SKM-1 (cell line): ENCODE data around the gene OAS1.

Experiments used
- DNase-seq: peaks from one replicate; lab custom pipeline; 2025; ENCODE audit not compliant: unreplicated experiment; lab: John Stamatoyannopoulos, UW

OAS1 gene

GRCh38 chr12:112964067-112964670 lies 57.4 kb downstream of the OAS1 start:
- no peak for DNase-seq

DNA sequence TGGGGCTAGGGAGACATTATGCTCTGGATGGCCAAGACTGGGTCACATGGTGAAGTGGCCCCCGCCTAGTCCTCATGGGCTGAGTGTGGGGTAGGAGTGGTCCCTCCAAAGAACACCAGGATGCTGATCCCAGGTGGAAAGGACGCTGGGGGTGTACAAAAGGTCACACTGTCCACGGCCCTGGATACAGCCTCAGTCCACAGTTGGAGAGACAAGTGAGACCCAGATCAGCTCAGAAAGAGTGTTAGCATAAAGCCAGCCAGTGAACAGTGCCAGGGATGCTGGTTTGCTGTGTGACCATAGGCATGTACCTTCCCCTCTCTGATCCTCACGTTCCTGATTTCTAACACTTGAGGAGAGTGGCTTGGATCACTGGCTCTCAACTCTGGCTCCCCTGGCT lies 58.2 kb downstream of the OAS1 start:
- no peak for DNase-seq

DNA sequence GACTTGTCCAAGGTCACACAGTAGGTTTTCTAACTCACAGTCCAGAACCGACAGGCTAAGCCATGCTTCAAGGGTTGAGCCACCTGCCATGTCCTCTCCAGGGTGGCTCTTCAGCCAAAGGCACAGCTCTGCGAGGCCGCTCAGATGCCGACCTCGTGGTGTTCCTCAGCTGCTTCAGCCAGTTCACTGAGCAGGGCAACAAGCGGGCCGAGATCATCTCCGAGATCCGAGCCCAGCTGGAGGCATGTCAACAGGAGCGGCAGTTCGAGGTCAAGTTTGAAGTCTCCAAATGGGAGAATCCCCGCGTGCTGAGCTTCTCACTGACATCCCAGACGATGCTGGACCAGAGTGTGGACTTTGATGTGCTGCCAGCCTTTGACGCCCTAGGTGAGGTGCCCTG lies 58.9 kb downstream of the OAS1 start:
- DNase-seq: no peak

GRCh38 chr12:112967306-112967705 lies 60.5 kb downstream of the OAS1 start:
- DNase-seq: no peak

- DNase-seq: no peak
Measured at GRCh38 chr12:112967858-112968257, 61.1 kb downstream of the OAS1 start.
